GM19468 (cell line): ENCODE data around the gene PTPRG.
"Not testable (repeated sequence)": the region's sequence is repeated elsewhere in the genome, so short reads cannot be mapped to it uniquely, and the experiment has no call there.

Source experiments
- ATAC-seq: cut with Tn5 transposase; IDR thresholded peaks from one replicate; pipeline ENCODE4 v1.9.1; 2021; ENCODE audit warnings: mild to moderate bottlenecking, moderate library complexity, moderate number of reproducible peaks; ENCODE audit not compliant: unreplicated experiment; ENCODE audit errors: extremely low read depth

PTPRG gene

DNA sequence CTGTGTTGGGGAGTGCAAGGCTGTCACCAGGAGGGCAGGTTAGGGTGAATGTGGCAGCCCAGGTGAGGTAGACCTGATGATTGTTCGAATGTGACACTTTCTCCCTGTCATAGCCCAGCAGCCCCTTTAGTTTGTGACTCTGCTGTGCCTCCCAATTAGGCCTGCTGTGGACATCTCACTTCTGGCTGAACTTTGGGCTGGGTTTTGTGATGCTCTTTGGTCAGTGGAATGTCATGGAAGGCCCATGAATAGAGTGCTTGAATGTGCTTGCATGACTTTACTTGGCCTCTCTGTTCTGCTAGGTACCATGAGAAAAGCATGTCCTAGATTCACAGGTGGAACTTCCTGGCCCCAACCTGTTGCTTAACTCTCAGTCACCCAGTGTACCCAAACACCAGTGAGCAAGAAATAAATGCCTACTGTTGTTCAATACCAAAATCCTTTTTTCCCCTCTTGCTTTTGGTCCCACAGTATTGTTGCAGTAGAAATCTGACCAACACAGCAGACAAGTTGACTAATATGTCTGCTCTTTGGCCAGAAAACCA is 249.7 kb downstream of the PTPRG start:
- no peak for ATAC-seq

DNA sequence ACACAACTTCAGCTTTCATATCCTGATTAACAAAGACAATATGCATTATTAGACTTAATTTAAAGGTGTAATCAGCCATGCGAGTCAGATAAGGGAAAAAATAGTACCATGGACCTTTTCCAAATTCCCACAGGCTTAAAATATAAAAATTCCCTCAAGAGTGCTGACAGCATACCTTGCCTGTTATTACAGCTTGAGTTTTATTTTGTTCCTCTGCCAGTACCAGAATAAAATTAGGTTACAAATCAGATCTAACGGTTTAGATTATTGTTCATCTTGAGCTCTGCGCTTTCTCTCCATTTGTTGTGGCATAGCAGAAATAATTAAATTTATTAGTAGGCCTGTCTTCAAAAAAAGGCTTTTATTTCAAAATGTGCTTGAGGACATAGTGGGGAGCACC is 250.3 kb downstream of the PTPRG start:
- no peak for ATAC-seq

DNA sequence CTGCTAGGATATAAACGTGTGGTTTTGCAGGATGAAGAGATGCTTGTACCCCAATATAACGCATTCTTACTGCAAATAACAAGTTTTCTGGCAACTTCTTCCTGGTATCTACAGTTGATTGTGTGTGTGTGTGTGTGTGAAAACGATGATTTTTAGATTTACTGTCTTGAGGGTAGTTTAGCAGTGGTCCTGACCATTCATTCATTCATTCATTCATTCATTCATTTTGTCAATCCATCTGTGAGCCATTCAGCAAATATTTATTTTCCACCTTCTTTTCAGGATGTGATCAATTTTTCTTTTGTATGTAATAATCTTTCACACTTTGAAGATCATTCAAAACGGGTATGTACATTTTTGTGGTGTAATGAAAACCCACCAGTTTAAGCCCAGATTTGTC is 250.7 kb downstream of the PTPRG start:
- no peak for ATAC-seq

DNA sequence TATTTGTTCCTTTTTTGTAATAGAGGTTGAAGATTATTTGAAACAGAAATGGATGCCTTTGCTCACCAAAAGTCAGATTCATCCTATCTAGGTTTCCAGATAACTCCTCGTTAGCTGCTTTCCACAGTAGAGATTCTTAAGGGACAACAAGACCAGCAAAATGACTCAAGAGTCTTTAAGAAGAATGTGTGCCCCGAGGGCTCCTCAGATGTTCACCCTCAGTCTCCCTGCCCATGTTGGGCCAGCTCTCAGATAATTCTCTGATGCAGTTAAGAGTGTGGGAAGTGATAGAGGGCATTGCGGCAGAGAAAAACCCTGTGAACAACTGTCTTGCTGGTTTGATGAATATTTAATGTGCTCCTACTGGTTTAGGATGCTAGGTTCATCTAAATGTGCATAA is 251.1 kb downstream of the PTPRG start:
- ATAC-seq: no peak

DNA sequence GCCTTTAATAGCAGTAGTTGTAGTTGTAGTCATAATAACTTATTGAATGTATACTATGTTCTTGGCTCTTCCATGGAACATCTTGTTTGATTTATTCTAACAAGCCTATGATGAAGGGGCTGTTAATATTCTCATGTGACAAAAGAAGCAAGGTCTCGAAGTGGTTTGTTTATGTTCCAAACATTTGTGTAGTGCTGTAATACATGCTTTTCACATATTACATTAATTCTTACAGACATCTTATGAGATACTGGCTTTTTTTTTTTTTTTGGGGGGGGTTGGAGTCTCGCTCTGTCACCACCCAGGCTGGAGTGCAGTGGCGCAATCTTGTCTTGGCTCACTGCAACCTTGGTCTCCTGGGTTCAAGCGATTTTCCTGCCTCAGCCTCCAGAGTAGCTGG is 252.3 kb downstream of the PTPRG start:
- ATAC-seq: no peak

DNA sequence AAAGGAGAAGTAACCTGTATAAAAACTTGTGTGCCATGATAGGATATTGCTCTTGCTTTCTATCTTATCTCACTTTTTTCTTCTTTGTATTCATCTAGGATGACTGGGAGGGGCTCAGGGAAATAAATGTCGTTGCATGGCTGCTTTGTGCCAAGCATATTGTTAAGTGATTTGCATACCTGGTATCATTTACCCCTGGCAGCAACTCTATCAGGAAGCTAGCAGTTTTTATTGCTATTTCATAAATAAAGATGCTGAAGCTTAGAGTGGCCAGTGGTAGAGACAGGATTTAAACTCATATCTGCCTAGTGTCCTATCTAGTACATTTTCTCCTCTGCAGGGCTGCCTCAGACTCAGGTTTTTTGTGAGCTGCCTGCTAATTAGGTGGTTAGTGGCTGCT is 253.3 kb downstream of the PTPRG start:
- ATAC-seq: no peak

DNA sequence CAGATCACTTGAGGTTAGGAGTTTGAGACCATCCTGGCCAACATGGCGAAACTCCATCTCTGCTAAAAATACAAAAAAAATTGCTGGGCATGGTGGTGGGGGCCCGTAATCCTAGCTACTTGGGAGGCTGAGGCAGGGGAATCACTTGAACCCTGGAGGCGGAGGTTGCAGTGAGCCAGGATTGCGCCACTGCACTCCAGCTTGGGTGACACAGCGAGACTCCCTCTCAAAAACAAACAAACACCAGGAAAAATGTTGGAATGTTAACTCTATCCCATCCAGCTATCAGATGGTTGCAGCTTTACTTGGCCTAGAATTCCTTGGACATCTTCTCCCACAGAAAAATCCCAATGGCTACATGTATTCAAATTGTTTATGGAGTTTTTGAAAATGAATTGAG is 254.9 kb downstream of the PTPRG start:
- ATAC-seq: not testable (repeated sequence)

DNA sequence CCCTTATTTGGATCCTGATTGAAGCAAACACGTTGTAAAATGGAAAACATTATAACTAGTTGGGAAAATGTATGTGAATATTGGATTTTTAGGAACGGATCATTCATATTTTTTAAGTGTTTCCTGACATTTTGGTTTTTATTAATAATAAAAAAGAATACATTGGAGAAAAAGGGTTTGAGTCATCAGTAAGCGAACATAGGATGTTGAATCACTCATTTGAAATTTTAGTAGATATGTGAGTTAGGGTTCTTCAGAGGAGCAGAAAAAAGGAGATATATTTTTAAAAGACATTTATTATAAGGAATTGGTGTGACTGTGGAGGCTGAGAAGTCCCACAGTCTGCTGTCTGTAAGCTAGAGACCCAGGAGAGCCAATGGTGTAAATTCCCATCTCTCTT is 258.5 kb downstream of the PTPRG start:
- ATAC-seq: no peak

DNA sequence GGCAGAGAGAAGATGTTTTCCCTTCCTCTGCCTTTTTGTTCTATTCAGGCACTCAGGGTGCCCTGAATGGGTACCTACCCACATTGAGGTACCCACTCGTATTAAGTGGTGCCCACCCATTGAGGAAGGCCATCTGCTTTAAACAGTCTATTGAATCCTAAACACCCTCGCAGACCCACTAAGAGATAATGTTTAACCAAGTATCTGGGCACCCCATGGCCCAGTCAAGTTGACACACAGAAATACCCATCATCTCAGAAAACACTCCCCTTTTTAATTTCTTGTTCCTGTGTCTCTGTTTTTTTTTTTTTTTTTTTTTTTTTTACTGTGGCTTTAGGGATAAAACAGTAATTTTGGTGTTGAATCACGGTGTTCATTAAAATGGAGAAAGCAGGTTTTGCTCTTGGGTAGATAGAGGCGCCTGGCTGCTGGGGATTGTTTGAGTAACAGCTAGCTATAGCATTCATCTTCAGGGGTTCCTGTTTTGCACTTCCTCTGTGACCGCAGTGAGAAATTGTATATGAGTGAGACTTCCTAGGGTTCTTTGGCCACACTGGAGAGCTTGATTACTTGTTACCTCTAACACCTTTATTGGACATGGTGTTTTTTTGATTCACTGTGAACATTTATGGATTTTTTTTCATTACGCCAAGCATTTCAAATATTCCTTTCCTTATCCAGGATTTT is 259.1 kb downstream of the PTPRG start:
- ATAC-seq: no peak

DNA sequence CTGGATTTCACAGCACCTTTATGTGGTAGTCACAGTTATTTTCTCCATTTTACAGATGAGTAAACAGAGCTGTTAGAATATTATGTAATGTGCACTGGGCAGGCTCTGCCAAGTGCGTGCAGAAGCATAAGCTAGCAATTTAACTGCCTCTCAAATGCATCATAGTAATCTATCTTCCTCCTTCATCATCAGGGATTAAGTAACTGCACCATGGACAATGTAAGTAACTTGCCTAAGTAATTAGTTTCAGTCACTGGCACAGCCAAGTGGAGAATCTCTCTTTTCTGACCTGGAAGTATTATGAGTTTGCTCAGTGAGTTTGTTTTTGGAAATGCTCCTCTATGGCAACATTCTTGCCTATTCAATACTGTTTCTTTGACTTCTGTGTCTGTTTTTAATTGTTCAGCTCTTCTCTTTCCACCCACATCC is 260.5 kb downstream of the PTPRG start:
- ATAC-seq: no peak

DNA sequence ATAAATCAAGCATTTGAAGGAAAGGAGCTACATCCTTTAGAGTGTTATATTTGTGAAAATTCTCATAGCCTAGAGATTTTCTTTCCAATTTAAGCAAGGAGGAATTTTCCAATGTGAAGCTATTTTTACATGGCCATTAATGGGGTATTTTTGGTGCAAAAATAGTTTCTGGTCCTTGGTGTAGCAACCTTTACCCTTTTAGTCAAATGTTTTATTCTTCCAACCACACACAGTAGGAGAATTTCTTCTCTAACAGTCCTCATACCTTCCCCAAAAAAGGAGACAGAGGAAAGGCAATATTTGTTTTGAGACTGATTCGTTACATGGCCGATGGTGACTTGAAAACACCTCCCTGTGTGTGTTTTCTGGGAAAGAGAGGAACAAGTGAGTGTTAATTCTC is 261.2 kb downstream of the PTPRG start:
- no peak for ATAC-seq

DNA sequence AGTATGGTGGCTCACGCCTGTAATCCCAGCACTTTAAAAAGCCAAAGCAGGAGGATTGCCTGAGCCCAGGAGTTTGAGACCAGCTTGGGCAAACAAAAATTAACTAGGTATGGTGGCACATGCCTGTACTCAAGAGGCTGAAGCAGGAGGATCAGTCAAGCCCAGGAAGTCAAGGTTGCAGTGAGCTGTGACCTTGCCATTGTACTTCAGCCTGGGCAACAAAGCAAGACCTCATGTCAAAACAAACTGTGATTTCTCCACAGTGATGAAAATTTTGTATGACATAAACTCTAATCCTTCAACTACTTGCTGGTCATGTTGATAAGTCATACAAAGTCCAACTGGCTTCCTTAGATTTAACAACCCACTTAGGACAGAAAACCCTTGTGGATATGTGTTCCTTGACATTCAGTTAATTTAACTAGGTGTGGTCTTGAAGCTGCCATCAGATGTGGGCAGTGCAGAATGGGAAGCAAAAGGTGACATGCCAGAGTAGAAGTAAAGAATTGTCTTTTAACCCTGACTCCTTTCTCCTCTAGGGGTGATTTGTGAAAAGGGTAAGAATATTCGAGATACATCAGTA is 263.3 kb downstream of the PTPRG start:
- no peak for ATAC-seq

DNA sequence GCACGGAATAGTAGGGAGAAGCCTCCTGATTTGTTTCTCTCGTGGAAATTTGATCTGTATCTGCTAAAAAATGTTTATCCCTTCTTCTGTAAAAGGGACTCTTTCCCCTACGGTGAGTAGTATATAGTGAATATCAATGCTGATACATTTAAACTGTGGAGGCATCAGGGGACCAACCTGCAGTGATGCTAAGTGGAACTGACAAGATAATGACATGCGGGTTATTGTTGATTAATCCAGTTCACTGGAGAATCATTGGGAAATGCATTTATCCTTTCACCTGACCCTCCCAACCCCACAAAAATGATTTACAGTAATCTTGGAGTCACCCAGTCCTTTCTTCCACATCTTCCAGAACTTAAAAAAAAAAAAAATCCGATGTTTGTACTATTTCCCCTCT is 264.8 kb downstream of the PTPRG start:
- no peak for ATAC-seq

DNA sequence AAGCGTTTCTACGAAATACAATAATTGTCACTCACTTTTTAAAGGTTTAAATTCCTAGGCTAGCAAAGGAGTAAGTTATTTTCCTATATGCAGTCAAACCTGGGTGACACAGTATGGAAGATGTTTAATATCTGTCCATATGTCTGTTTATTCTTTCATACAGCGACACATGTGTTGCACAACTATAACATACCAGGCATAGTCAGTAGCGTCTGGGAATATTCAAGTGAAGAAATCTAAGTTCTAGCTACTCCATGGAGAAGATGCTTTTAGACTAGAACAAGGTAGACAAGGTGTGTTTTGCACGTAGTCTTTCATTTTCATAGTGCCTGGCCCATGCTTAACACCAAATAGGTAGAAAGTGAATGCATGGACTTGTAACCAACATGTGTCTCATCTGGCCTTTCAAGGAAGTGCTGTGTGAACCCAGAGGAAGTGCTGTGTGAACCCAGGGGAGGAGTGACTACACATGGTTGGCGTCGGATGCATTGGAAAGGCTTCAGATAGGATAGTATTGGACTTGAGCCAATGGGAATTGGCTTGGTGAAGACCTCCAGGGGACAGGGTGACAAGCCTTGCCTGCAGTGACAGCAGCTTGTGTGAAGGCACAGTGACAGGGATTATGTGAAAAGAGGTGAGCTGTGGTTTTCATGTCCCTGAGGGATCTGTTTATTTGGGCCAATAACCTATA is 267.0 kb downstream of the PTPRG start:
- ATAC-seq: no peak

DNA sequence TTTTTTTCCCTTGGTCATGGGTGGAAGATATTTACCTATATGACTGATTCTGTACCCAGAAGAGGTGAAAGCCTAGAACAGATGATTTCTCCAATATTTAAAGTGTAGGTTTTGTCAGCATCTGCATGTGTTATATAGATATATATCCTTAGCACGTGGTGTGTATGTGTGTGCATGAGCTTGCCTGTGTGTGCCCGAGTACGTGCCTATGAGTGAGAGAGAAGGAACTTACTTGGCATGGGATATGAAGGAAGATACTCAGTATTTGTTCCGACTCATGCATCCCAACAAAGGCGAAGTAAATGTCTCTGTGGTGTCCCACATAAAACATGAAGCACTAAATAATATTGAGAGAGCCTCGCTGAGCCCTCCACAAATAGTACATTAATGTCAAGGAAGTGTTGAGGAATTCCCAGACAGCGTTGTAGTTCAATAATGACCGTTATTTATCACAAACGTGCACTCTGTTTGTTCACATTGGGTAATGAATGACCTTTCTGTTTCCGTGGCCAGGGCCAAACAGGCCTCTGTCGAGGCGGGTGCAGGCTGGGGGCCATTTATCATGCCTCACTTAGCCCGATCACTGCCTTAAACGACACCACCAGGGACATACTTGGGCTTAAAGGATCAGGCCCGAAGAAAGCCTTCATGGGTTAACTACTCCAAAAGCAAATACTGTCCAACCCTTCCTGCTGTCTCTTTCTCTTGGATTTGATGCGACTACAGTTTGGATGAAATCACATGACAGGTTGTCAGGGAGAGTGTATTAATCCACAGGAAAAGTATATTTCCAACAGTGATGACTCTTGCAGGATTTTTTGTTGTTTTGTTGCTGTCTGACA is 267.7 kb downstream of the PTPRG start:
- ATAC-seq: no peak

DNA sequence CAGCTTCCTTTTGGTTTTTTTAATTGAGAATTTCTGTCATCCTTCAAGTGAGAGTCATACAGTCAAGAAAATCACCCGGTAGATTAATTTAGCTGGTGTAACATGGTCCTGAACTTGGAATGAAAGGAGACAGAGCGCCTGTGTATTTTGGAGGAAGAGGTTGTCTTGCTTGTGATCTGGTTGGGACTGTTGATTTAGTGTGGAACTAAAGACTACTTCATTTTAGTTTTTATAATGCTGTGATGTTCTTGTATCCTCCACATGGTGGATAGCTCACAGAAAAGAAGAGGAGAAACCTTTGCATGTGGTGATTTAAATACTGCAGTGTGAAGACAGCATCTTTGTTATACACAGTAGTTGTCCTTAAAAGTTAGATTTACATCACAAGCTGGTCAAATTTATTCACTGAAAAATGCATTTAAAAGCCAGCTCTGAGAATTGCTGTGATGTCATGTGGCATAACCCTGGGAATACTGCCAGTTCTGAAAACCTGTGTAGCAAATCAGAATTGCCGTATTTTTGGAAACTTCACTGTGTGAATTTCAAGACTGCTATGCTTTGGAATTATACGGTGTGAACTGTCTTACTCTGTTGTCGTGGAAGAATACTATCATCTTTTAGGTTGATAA is 268.5 kb downstream of the PTPRG start:
- ATAC-seq: no peak

DNA sequence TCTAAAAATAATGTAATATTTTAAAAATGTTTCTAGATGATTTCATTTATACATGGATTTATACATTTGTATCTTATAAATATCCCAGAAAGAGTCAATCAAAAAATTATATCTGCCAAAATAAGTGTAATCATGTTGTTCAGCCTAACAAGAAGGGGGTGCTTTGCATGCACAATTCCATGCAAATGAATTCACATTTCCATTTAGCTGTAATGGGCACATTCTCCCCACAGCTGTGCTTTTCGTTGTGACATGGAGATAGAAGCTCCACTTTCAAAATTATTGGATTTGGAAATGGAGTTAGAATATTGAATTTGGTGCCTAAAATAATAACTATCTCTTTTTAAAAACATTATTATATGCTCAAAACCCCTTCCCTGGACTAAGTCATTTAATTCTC is 270.6 kb downstream of the PTPRG start:
- ATAC-seq: no peak

DNA sequence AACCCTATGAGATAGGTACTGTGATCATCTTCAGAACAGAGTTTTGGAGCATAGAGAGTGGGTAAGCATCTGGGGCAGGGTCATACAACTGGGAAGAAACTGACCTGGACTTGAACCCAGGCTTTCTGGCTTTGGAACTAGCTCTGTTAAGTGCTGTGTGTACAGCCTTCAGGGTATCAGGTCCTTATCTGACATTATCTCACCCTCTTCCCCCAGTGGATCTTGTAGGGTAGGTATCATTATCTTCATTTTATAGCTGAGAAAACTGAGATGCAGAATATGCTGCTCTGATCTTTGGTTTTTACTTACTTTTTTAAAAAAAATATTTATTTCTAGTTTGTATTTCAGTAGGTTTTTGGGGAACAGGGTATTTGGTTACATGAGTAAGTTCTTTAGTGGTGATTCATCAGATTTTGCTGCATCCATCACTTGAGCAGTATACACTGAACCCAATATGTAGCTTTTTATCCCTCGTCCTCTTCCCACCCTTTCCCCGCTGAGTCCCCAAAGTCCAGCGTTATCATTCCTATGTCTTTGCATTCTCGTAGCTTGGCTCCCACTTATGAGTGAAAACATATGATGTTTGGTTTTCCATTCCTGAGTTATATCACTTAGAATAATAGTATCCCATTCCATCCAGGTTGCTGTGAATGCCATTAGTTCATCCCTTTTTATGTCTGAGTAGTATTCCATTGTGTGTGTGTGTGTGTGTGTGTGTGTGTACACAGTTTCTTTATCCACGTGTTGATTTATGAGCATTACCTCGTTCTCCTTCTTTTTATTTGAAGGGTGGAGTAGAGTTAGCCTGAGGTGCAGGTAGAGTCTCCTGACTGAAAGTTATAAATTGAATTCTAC is 271.2 kb downstream of the PTPRG start:
- no peak for ATAC-seq

DNA sequence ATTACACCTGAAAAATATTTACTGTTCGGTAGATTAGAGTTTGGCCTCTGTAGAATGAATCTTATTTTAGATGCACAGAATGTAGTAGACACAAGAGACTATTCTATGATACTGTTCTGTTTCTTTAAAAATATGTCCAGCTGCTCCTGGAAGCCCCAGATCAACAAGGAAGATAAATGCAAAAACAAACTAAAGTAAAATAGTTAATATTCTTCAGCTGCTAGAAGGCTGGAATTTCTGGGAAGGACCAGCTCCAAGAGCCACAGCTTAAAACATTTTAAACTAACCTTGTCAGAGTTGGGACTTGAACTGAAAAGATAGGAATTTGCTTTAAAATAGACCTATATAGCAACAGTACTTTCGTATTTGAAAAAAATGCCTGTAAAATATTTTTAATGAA is 277.9 kb downstream of the PTPRG start:
- ATAC-seq: no peak
